HG02885 (cell line): ENCODE data around the gene FAM210B.
"Not testable (repeated sequence)": the region's sequence is repeated elsewhere in the genome, so short reads cannot be mapped to it uniquely, and the experiment has no call there.

Experiments
- ATAC-seq: cut with Tn5 transposase; IDR thresholded peaks from one replicate; pipeline ENCODE4 v1.9.1; 2021; ENCODE audit warnings: mild to moderate bottlenecking; ENCODE audit not compliant: unreplicated experiment, poor library complexity

The FAM210B gene, protein sequence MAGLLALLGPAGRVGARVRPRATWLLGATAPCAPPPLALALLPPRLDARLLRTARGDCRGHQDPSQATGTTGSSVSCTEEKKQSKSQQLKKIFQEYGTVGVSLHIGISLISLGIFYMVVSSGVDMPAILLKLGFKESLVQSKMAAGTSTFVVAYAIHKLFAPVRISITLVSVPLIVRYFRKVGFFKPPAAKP

DNA sequence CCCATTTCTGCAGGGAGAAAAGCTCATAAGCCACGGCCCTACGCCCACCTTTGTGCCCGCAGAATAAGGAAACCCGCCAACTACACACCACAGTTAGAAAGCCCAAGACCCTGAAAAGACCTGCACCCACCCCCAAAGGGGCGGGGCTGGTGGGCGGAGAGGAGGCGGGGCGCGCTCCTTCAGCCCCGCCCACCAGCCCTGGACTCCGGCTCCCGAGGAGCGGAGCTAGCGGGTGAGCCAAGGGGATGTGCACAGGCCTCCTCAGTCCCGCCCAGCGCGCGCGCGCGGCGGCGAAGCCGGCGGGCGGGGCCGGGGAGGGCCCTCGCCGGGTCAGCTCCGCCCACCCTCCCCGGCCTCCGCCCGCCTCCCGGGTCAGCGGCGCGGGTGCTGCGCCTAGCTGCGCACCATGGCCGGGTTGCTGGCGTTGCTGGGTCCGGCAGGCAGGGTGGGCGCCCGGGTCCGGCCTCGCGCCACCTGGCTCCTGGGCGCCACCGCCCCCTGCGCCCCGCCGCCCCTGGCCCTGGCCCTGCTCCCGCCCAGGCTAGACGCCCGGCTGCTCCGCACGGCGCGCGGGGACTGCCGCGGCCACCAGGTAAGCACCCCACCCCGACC, at the start of gene FAM210B:
FAM210B (plus strand) TSS at position 375 of the 612 bp plus-strand sequence; CDS start at position 407, 32 bp downstream.
- ATAC-seq = peak; percentile 98

DNA sequence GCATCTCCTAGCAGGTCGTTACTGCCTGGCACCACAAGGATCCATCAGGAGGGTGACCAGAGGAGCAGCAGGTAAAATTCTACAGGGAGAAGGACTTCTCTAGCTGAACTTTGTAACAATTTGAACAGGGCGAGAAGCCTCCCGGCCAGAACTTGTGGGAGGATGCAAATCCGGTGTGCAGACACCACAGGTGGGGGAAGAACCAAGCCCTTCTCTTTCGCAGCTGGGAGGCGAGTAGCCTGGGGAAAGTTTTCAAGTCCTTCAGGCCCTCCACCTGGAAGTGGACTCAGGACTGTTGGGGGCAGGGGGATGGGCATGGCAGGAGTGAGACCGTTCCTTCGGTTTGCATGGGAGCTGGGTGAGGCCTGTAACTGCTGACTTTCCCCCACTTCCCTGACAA, 42.7 kb upstream of the FAM210B start:
- ATAC-seq = no peak

DNA sequence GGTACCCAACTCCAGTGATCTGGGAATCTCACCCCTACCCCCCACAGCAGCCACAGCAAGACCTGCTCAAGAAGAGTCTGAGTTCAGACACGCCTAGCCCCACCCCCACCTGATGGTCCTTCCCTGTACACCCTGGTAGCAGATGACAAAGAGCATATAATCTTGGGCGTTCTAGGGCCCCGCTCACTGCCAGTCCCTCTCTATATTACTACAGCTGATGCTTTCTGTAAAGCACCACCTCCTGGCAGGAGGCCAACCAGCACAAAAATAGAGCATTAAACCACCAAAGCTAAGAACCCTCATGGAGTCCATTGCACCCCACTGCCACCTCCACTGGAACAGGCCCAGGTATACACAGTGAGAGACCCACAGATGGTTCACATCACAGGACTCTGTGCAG, 42.3 kb upstream of the FAM210B start:
- no peak for ATAC-seq

GRCh38 chr20:56322681-56323080, 36.1 kb upstream of the FAM210B start:
- no peak for ATAC-seq

DNA sequence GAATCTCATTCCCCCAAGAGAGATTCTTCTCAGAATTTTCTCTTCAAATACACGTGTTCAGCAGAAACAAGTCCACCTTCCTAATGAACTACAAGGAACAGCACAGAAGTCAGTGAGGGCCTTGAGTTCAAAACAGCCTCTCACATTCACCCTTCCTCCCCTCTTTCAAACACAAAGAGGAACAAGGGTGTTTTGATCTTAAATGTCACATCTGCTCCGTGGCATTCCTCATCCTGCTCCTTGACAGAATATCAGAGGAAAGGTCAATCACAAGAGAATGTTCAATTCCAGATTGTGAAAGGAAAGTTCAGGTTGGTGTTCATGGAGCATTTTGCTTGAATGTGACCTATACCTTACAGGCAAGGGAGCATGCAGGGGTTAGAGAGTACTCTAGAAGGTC, 35.6 kb upstream of the FAM210B start:
- ATAC-seq = no peak

GRCh38 chr20:56323656-56324055, 35.1 kb upstream of the FAM210B start:
- ATAC-seq = no peak

GRCh38 chr20:56324806-56325205, 34.0 kb upstream of the FAM210B start:
- no peak for ATAC-seq

- ATAC-seq = no peak
These were observed 29.9 kb upstream of the FAM210B start for GRCh38 chr20:56328861-56329260.

- ATAC-seq = not testable (repeated sequence)
These were observed 22.1 kb upstream of the FAM210B start for GRCh38 chr20:56336709-56337108.

DNA sequence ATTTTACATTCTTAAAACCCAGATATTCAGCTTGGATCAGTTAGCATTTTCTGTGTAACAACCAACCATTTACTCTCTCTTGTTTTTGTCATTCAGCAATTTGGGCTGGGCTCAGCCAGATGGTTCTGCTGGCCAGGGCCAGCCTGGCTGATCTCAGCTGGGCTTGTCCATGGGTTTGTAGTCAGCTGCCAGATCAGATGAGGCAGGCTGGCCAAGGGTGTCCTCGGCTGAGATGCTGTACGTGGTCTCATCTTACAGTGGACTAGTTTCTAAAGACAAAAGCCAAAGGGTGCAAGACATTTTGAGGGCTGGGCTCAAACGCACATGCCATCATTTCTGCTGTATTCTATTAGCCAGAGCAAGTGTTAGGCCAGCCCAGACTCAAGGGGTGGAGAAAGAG, 16.0 kb upstream of the FAM210B start:
- no peak for ATAC-seq

DNA sequence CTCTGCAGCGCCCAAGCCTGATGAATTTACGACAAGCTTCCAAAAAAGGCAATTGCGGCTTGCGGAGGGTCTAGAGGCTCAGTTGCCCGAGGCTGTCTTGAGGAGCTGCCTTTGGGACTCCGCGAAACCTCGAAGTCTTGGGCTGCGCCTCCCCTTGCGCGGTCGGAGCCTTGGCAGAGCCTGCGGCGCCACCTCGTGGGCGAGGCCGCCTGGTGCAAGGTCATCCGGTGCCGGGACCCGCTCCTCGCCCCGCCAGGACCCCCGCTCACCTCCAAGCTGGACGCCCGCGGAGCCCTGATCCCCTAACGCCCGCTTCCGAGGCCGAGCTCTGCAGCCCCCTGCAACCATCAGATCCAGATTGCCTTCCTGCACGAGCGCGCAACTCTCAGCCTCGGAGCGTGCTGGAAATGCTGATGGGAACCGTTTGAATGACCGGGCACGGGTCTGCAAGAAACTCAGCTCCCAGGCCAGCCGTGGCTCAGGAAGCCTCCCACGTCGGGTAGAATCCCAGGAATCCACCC, 14.9 kb upstream of the FAM210B start:
- peak; percentile 74 for ATAC-seq

DNA sequence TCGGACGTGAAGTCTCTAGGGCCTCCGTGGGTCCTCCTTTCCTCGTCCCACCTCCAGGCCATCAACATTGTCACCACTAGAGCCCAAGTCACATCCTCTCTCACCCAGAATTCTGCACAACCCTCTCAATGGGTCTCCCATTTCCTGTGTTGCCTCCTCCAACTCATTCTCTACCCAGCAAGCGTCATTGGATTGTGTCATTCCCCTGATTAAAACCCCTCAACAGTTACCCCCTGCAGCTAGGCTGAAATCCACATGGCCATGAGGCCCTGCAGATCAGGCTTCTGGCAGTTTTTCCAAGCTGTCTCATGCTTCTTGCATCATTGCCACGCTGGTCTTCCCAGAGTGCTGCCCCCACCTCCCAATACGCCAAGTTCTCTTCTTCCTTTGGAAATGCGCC, 12.9 kb upstream of the FAM210B start:
- no peak for ATAC-seq

- no peak for ATAC-seq
These were observed 11.0 kb upstream of the FAM210B start for GRCh38 chr20:56347628-56348304.

GRCh38 chr20:56348305-56348693, 10.5 kb upstream of the FAM210B start:
- no peak for ATAC-seq

GRCh38 chr20:56348746-56349145, 10.0 kb upstream of the FAM210B start:
- ATAC-seq = no peak

DNA sequence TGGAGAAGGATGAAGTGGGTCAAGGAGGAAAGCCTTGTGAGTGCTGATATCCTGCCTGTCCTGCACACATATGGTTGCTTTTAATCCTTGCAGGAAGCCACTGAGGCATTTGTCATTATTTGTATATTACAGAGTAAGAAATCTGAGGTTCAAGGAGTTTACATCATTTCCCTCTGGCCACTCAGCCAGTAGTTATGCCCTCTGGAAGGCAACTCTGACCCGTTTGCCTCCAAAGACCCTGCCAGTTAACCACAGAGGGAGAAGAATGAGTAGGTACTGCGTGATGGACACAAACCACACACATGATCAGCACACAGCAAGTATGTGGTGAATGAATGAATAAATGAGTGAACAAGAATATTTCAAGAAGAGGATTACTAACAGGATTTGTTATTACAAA, 7.9 kb upstream of the FAM210B start:
- no peak for ATAC-seq

GRCh38 chr20:56352345-56353055, 6.3 kb upstream of the FAM210B start:
- ATAC-seq = no peak

DNA sequence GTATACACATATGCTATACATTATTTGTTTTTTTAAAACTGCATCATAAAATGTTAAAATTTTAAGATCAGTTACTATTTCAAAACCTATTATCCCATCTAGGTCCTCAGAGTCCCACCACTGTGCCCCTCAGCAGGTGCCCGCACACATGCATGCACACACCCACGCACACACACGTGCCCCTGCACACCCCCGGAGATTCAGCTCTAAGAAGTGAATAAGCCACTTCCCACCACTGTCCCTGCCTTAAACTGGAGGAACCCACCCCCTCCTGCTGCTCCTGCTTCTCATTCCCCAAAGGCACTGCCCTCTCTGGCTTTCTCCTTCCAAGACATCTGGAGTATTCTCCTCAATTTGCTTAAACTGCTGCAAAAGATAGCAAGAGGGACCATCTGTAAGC, 5.4 kb upstream of the FAM210B start:
- ATAC-seq = no peak

DNA sequence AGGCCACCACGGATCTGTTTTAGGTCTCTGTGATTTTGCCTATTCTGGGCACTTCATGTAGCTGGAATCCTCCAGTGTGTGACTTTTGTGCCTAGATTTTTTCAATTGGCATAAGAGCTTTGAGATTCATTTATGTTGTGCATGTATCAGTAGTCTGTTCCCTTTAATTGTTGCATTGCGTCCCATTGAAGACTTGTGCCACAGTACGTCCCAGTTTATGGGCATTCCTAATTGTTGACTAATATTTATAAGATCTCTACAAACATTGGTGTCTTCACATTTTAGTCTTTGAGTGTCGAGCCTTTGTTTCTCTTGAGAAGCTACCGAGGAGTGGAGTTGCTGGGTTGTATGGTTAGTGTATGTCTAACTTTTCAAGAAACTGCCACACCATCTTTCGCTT, 704 bp upstream of the FAM210B start:
- no peak for ATAC-seq

- ATAC-seq = peak; percentile 28
These were observed 698 bp downstream of the FAM210B start for GRCh38 chr20:56359212-56360132.
